ENCODE measurements around the gene BCAS3. TPM values are rescaled to one million over a fixed set of nuclear protein-coding genes. Genes with fewer than 3 reads are reported as not detected.
"Not testable (repeated sequence)": the region's sequence is repeated elsewhere in the genome, so short reads cannot be mapped to it uniquely, and the experiment has no call there.

The BCAS3 gene
- polyA plus RNA-seq, 1 donor from 2014 or later, result 21.6 TPM

DNA sequence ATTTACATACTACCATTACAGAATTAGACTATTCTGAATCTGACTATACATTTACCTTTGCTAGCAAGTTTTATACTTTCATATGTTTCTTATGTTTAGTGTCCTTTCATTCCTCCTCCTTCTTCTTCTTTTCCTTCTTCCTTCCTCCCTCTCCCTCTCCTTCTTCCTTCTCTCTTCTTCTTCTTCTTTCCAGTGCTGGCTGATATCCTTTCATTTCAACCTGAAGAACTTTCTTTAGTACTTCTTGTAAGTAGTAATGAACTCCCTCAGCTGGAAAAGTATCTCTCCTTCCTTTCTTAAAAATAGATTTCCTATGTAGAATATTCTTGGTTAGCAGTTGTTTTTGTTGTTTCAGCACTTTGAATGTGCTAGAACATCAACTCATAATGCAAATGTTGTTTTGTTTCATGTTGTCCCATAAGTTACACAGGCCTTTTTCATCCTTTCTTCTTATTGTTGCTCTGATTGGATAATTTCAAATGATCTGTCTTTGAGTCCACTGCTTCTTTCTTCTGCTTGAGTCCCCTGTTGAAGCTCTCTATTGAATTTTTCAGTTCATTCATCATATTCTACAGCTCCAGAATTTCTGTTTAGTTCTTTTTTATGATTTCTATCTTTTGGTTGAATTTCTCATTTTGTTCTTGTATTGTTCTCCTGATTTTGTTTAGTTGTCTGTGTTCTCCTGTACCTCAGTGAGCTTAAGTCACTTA lies 759.5 kb downstream of the BCAS3 start:
- H2AFZ ChIP-seq (ENCODE audit: low read depth, low read length), result no peak overlapping the region
- H3K4me2 ChIP-seq (ENCODE audit: low read length), result no peak overlapping the region
- no peaks in the 10 kb centered on the region for H3K9me2 ChIP-seq (ENCODE audit: insufficient read depth, low read length)
- H3K9ac ChIP-seq (ENCODE audit: low read length), result no peak overlapping the region
- peaks cover 3% of the 10 kb centered on the region for H3K9me3 ChIP-seq (ENCODE audit: low read length)
- no peaks in the 10 kb centered on the region for H4K20me1 ChIP-seq (ENCODE audit: insufficient read depth)
- no peaks in the 10 kb centered on the region for H3K79me2 ChIP-seq (replicated peaks; ENCODE audit: insufficient read depth, low read length)
- no peak overlapping the region for H3K4me3 ChIP-seq (ENCODE audit: low read length)
- H3K36me3 ChIP-seq (ENCODE audit: insufficient read depth, low read length), result no peaks in the 10 kb centered on the region
- TF ChIP-seq EZH2 (IDR thresholded peaks at IDR 0.05; ENCODE audit: borderline replicate concordance, insufficient read depth, low read length, poor library complexity, severe bottlenecking), result no peak
- no peak for TF ChIP-seq TAF1 (IDR thresholded peaks at IDR 0.05; ENCODE audit: low read depth)
- TF ChIP-seq POLR2AphosphoS5 (IDR thresholded peaks at IDR 0.05), result no peak
- no peak for TF ChIP-seq EP300 (conservative IDR thresholded peaks at IDR 0.05; ENCODE audit: poor library complexity, severe bottlenecking)
- no peak for TF ChIP-seq MXI1 (conservative IDR thresholded peaks at IDR 0.05; ENCODE audit: poor library complexity, severe bottlenecking)
- TF ChIP-seq, protein P1, sequence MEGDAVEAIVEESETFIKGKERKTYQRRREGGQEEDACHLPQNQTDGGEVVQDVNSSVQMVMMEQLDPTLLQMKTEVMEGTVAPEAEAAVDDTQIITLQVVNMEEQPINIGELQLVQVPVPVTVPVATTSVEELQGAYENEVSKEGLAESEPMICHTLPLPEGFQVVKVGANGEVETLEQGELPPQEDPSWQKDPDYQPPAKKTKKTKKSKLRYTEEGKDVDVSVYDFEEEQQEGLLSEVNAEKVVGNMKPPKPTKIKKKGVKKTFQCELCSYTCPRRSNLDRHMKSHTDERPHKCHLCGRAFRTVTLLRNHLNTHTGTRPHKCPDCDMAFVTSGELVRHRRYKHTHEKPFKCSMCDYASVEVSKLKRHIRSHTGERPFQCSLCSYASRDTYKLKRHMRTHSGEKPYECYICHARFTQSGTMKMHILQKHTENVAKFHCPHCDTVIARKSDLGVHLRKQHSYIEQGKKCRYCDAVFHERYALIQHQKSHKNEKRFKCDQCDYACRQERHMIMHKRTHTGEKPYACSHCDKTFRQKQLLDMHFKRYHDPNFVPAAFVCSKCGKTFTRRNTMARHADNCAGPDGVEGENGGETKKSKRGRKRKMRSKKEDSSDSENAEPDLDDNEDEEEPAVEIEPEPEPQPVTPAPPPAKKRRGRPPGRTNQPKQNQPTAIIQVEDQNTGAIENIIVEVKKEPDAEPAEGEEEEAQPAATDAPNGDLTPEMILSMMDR (IDR thresholded peaks at IDR 0.05; ENCODE audit: poor library complexity, severe bottlenecking), result no peak
- TF ChIP-seq RAD21 (conservative IDR thresholded peaks at IDR 0.05), result no peak
- no peak for TF ChIP-seq SMC3 (conservative IDR thresholded peaks at IDR 0.05; ENCODE audit: poor library complexity)
- TF ChIP-seq, protein P2, sequence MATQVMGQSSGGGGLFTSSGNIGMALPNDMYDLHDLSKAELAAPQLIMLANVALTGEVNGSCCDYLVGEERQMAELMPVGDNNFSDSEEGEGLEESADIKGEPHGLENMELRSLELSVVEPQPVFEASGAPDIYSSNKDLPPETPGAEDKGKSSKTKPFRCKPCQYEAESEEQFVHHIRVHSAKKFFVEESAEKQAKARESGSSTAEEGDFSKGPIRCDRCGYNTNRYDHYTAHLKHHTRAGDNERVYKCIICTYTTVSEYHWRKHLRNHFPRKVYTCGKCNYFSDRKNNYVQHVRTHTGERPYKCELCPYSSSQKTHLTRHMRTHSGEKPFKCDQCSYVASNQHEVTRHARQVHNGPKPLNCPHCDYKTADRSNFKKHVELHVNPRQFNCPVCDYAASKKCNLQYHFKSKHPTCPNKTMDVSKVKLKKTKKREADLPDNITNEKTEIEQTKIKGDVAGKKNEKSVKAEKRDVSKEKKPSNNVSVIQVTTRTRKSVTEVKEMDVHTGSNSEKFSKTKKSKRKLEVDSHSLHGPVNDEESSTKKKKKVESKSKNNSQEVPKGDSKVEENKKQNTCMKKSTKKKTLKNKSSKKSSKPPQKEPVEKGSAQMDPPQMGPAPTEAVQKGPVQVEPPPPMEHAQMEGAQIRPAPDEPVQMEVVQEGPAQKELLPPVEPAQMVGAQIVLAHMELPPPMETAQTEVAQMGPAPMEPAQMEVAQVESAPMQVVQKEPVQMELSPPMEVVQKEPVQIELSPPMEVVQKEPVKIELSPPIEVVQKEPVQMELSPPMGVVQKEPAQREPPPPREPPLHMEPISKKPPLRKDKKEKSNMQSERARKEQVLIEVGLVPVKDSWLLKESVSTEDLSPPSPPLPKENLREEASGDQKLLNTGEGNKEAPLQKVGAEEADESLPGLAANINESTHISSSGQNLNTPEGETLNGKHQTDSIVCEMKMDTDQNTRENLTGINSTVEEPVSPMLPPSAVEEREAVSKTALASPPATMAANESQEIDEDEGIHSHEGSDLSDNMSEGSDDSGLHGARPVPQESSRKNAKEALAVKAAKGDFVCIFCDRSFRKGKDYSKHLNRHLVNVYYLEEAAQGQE (IDR thresholded peaks at IDR 0.05; ENCODE audit: borderline replicate concordance), result no peak
- H3F3A ChIP-seq (ENCODE audit: insufficient read depth, low read length, poor library complexity, severe bottlenecking), result no peaks in the 10 kb centered on the region
- no peaks in the 10 kb centered on the region for H3K27me3 ChIP-seq (ENCODE audit: insufficient read depth, low read depth, low read length)
- no peak overlapping the region for H3K27ac ChIP-seq (ENCODE audit: low read length)

DNA sequence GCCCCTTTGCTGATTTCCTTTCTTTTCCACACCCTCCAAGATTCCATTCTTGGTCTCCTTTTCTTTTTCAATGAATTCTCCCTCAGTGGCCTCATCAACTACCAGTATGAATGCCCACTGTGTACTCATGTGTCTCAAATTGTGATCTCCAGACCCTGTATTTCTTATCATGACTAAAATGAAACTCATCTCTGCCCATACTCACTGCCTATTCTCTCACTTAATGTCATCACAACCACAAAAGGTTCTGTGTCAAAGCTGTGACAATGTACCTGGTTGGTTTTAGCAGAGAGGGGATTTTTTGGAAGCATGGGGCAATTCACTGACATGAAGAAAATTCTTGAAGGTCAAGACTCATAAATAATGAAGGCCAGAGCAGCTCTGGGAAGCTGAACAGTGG lies 763.0 kb downstream of the BCAS3 start:
- H3K4me3 ChIP-seq (ENCODE audit: low read length), result no peak overlapping the region
- TF ChIP-seq EP300 (conservative IDR thresholded peaks at IDR 0.05; ENCODE audit: poor library complexity, severe bottlenecking) (no peak), SMC3 (conservative IDR thresholded peaks at IDR 0.05; ENCODE audit: poor library complexity) (no peak), RAD21 (conservative IDR thresholded peaks at IDR 0.05) (no peak), MXI1 (conservative IDR thresholded peaks at IDR 0.05; ENCODE audit: poor library complexity, severe bottlenecking) (no peak)
- TF ChIP-seq, protein P2 (IDR thresholded peaks at IDR 0.05; ENCODE audit: borderline replicate concordance), result no peak
- no peak overlapping the region for H3K27ac ChIP-seq (ENCODE audit: low read length)
- no peaks in the 10 kb centered on the region for H4K20me1 ChIP-seq (ENCODE audit: insufficient read depth)
- no peaks in the 10 kb centered on the region for H3K9me2 ChIP-seq (ENCODE audit: insufficient read depth, low read length)
- peaks cover 3% of the 10 kb centered on the region for H3K9me3 ChIP-seq (ENCODE audit: low read length)
- H3K79me2 ChIP-seq (replicated peaks; ENCODE audit: insufficient read depth, low read length), result no peaks in the 10 kb centered on the region
- H3K36me3 ChIP-seq (ENCODE audit: insufficient read depth, low read length), result no peaks in the 10 kb centered on the region
- H3K27me3 ChIP-seq (ENCODE audit: insufficient read depth, low read depth, low read length), result no peaks in the 10 kb centered on the region
- H3K9ac ChIP-seq (ENCODE audit: low read length), result no peak overlapping the region
- no peak overlapping the region for H2AFZ ChIP-seq (ENCODE audit: low read depth, low read length)
- H3F3A ChIP-seq (ENCODE audit: insufficient read depth, low read length, poor library complexity, severe bottlenecking), result no peaks in the 10 kb centered on the region
- no peak overlapping the region for H3K4me2 ChIP-seq (ENCODE audit: low read length)

DNA sequence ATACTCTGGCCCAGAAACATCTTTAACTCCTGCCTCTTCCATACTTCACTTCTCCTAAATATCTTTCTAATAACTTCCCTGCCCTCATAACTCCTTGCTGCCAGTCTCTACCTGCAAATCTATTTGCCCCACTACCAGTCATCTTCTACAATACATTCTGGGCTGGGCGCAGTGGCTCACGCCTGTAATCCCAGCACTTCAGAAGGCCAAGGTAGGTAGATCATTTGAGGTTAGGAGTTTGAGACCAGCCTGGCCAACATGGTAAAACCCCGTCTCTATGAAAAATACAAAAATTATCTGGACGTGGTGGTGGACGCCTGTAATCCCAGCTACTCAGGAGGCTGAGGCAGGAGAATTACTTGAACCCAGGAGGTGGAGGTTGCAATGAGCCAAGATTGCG lies 763.9 kb downstream of the BCAS3 start:
- not testable (repeated sequence) for H3K9me2 ChIP-seq (ENCODE audit: insufficient read depth, low read length); H3K9me3 ChIP-seq (ENCODE audit: low read length); H3K4me2 ChIP-seq (ENCODE audit: low read length); H4K20me1 ChIP-seq (ENCODE audit: insufficient read depth); H3K9ac ChIP-seq (ENCODE audit: low read length); H3K27me3 ChIP-seq (ENCODE audit: insufficient read depth, low read depth, low read length); H3K79me2 ChIP-seq (replicated peaks; ENCODE audit: insufficient read depth, low read length); H2AFZ ChIP-seq (ENCODE audit: low read depth, low read length); H3K36me3 ChIP-seq (ENCODE audit: insufficient read depth, low read length); H3K4me3 ChIP-seq (ENCODE audit: low read length); H3F3A ChIP-seq (ENCODE audit: insufficient read depth, low read length, poor library complexity, severe bottlenecking); H3K27ac ChIP-seq (ENCODE audit: low read length)
